ENCODE results near the gene LRRC26. TPM values are rescaled to one million over a fixed set of nuclear protein-coding genes. Genes with fewer than 3 reads are reported as not detected.

Gene LRRC26
- total RNA-seq, 1 experiment from 2014 or later, result 0.40 TPM

- H3K4me2 ChIP-seq (ENCODE audit: low read length), result peak overlapping the region; percentile 90
- peaks cover 24% of the 10 kb centered on the region for H3K4me1 ChIP-seq (ENCODE audit: insufficient read depth, low read length)
- no TSS peak for BruUV-seq (replicated peaks)
- H3K4me3 ChIP-seq (ENCODE audit: low read length), result peak overlapping the region; percentile 70
- POLR2A ChIA-PET (ENCODE audit: unreplicated experiment), result interaction anchor here (0.7 kb wide), 1 partner anchor 68 kb away, joined by 5 read pairs; no protein-coding TSS in a partner anchor
- H4K20me1 ChIP-seq (ENCODE audit: low read length), result no peaks in the 10 kb centered on the region
- CTCF ChIA-PET, result no interaction called here
- no peaks in the 10 kb centered on the region for H3K9me3 ChIP-seq (ENCODE audit: low read length)
- no peaks in the 10 kb centered on the region for H3K36me3 ChIP-seq (ENCODE audit: low read depth, low read length)
- intact Hi-C loops (cut with micrococcal nuclease), result no loop called here
- peak overlapping the region; percentile 10 for H3K27ac ChIP-seq (ENCODE audit: low read length)
- H3K27me3 ChIP-seq (ENCODE audit: low read length), result no peaks in the 10 kb centered on the region
- ATAC-seq (peak; percentile 2), DNase-seq (no peak)
- H2AFZ ChIP-seq (ENCODE audit: low read length), result no peak overlapping the region
- H3K79me2 ChIP-seq (ENCODE audit: low read length), result no peaks in the 10 kb centered on the region
- no peaks in the 10 kb centered on the region for H3F3A ChIP-seq (ENCODE audit: low read length, unreplicated experiment)
- no peaks in the 10 kb centered on the region for H3K9me2 ChIP-seq (replicated peaks; ENCODE audit: low read length)
- H3K9ac ChIP-seq (ENCODE audit: low read length), result no peak overlapping the region; the same call in 1 of the 2 replicates
- TF ChIP-seq EZH2 (IDR thresholded peaks at IDR 0.05; ENCODE audit: low read length, unreplicated experiment), result no peak
- TF ChIP-seq EZH2phosphoT487 (IDR thresholded peaks at IDR 0.05; ENCODE audit: borderline replicate concordance, low read length), result no peak
- TF ChIP-seq CTCF (conservative IDR thresholded peaks at IDR 0.05; ENCODE audit: low read depth, low read length), result no peak
These were observed 48.4 kb upstream of the LRRC26 start for GRCh38 chr9:137218212-137218753.

- peaks cover 24% of the 10 kb centered on the region for H3K4me1 ChIP-seq (ENCODE audit: insufficient read depth, low read length)
- CTCF ChIA-PET, result no interaction called here
- H4K20me1 ChIP-seq (ENCODE audit: low read length), result no peaks in the 10 kb centered on the region
- peak; percentile 70 for ATAC-seq
- peak overlapping the region; percentile 90 for H3K4me2 ChIP-seq (ENCODE audit: low read length)
- peak overlapping the region; percentile 59 for H3K9ac ChIP-seq (ENCODE audit: low read length)
- intact Hi-C loops (cut with micrococcal nuclease), result no loop called here
- H3K4me3 ChIP-seq (ENCODE audit: low read length), result peak overlapping the region; percentile 70
- no peaks in the 10 kb centered on the region for H3K9me3 ChIP-seq (ENCODE audit: low read length)
- TF ChIP-seq EZH2 (IDR thresholded peaks at IDR 0.05; ENCODE audit: low read length, unreplicated experiment) (no peak), CTCF (conservative IDR thresholded peaks at IDR 0.05; ENCODE audit: low read depth, low read length) (no peak), EZH2phosphoT487 (IDR thresholded peaks at IDR 0.05; ENCODE audit: borderline replicate concordance, low read length) (no peak)
- no peaks in the 10 kb centered on the region for H3K79me2 ChIP-seq (ENCODE audit: low read length)
- POLR2A ChIA-PET (ENCODE audit: unreplicated experiment), result interaction anchor here (0.5 to 0.7 kb wide), 2 partner anchors 67 to 131 kb away, joined by 5 to 7 read pairs; no protein-coding TSS in a partner anchor
- H3K27me3 ChIP-seq (ENCODE audit: low read length), result no peaks in the 10 kb centered on the region
- no peaks in the 10 kb centered on the region for H3F3A ChIP-seq (ENCODE audit: low read length, unreplicated experiment)
- TSS peak; percentile 66 for BruUV-seq (replicated peaks)
- peak overlapping the region; percentile 38; the same call in 1 of the 2 replicates for H2AFZ ChIP-seq (ENCODE audit: low read length)
- H3K27ac ChIP-seq (ENCODE audit: low read length), result peak overlapping the region; percentile 42
- no peaks in the 10 kb centered on the region for H3K9me2 ChIP-seq (replicated peaks; ENCODE audit: low read length)
- DNase-seq, result peak; percentile 84
- H3K36me3 ChIP-seq (ENCODE audit: low read depth, low read length), result no peaks in the 10 kb centered on the region
These were observed 47.7 kb upstream of the LRRC26 start for GRCh38 chr9:137217276-137218211.

Data from PC-3 (cell line).